Stimulated activated CD8-positive, alpha-beta memory T cell treated with anti-CD3 and anti-CD28 coated beads, Interleukin-15, amount 100 ng/mL, for 24 hours (primary cell): ENCODE data around the gene C7orf57.
A peak's percentile ranks its signal among the peaks of the same experiment; 100 is the strongest.
"Not testable (repeated sequence)": the region's sequence is repeated elsewhere in the genome, so short reads cannot be mapped to it uniquely, and the experiment has no call there.

Experiments used
- DNase-seq: peaks from one replicate; pipeline ENCODE4 v3.0.0-alpha.2; 2020; ENCODE audit warnings: low read depth

The C7orf57 gene

GRCh38 chr7:48035301-48035966, at the start of gene C7orf57:
TSS of gene C7orf57 (plus strand) at chr7:48035543. CDS start at chr7:48036309, 766 bp downstream.
- peak; percentile 61 for DNase-seq

- DNase-seq = no peak
Measured at GRCh38 chr7:47988496-47989386, 46.6 kb upstream of the C7orf57 start.

- DNase-seq = not testable (repeated sequence)
Measured at GRCh38 chr7:47989607-47990400, 45.5 kb upstream of the C7orf57 start.

- DNase-seq = no peak
Measured at GRCh38 chr7:47990592-47990991, 44.8 kb upstream of the C7orf57 start.

- no peak for DNase-seq
Measured at GRCh38 chr7:47991270-47991669, 44.1 kb upstream of the C7orf57 start.

DNA sequence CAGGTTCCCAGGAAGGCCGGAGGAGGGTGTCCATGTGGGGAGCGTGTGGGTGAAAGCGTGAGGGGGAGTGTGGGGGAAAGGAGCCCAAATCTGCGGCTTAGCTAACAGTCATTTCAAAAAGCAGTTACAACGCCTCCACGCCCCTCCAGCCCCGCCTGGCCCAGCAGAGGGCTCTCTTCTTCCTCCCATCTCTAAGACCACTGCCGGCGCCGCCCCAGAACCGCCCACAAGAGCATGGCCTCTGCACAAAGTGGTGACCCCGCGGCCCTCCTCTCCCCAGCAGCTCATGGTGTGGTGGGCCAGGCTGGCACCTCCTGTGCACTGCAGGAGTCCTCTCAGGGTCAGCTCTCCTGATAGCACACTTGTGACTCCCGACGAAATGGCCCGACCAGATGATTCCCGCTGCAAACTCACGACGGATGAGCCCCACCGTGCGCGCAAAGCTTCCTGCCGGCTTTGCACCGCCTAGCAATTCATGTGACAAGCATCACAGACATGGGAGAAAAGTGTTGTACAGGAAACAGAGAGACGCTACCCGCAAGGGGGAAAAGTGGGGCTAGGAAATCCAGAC, 43.5 kb upstream of the C7orf57 start:
- DNase-seq = peak; percentile 57

- DNase-seq = no peak
Measured at GRCh38 chr7:47992446-47992845, 42.9 kb upstream of the C7orf57 start.

DNA sequence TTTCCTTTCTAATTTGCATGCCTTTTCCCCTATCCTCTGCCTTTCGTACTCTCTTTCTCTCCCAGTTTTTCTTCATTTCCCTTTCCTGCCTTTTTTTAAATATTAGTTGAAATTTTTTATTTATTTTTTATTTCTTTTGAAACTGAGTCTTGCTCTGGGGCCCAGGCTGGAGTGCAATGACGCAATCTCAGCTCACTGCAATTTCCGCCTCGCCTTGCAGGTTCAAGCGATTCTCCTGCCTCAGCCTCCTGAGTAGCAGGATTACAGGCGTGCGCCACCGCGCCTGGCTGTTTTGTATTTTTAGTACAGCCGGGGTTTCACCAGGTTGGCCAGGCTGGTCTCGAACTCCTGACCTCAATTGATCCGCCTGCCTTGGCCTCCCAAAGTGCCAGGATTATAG, 35.9 kb upstream of the C7orf57 start:
- DNase-seq = no peak

GRCh38 chr7:48000164-48000563, 35.2 kb upstream of the C7orf57 start:
- DNase-seq = not testable (repeated sequence)

DNA sequence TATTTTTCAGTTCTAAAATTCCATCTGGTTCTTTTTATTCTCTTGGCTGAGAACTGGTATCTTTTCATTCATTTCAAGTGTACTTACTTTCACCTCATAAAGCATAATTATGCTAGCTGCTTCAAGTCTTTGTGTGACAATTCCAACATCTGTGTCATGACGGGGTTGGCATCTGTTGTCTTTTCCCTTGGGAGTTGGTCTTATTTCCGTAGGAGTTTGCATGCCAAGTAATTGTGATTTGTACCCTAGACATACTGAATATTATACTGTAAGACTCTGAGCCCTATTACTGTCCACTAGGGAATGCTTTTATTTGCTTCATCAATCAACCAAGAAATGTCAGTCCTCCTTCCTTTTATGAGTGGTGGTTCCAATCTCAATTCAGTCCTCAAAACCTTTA, 31.3 kb upstream of the C7orf57 start:
- no peak for DNase-seq

DNA sequence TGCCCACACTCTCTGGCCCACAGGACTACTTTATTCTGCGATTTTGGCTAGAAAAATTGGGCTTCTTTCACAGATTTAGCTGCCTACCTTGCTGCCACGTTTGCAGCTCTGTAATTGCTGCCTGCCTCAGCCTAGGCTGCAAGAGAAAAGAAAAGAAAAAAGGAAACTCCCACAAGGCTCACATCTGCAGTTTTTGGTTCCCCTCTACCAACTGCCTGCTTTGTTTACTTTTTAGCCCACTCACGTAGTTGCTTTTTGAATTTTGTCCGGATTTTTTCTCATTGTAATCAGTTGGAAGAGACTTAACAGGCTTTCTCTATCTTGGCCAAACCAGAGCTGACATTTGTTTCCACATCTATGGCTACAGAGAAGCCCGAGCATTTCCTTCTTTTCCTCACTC, 30.7 kb upstream of the C7orf57 start:
- no peak for DNase-seq

- DNase-seq = no peak
Measured at GRCh38 chr7:48006866-48007265, 28.5 kb upstream of the C7orf57 start.

GRCh38 chr7:48009257-48009656, 26.1 kb upstream of the C7orf57 start:
- DNase-seq = no peak

GRCh38 chr7:48009954-48010353, 25.4 kb upstream of the C7orf57 start:
- no peak for DNase-seq

- no peak for DNase-seq
Measured at GRCh38 chr7:48011323-48011722, 24.0 kb upstream of the C7orf57 start.

- no peak for DNase-seq
Measured at GRCh38 chr7:48011951-48012350, 23.4 kb upstream of the C7orf57 start.

- no peak for DNase-seq
Measured at GRCh38 chr7:48016641-48017040, 18.7 kb upstream of the C7orf57 start.

DNA sequence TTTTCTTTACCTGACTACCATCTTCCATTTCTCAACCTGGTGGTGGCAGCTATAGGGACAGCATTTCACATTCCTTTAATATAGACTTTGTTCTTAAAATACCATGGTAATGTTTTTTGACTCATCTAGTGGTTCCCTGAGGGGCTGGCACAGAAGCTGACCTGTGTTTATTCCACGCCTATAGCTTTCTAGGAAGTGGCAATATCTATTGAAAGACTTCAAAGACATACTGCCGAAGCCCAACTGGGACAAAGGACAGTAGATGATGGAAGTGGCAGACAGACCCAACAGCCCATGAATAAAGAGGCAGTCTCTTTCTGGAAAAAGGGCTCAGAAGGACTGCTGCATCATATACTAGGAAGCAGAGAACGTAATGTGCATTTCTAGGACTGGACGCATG, 17.7 kb upstream of the C7orf57 start:
- no peak for DNase-seq

GRCh38 chr7:48025624-48026023, 9.7 kb upstream of the C7orf57 start:
- DNase-seq = no peak

- DNase-seq = no peak
Measured at GRCh38 chr7:48028938-48029337, 6.4 kb upstream of the C7orf57 start, which contains the start of gene SUN3. TSS of gene SUN3 (minus strand) at chr7:48029107. CDS start at chr7:48028938, 169 bp downstream.

- no peak for DNase-seq
Measured at GRCh38 chr7:48031111-48031510, 4.2 kb upstream of the C7orf57 start.

GRCh38 chr7:48033922-48034321, 1.4 kb upstream of the C7orf57 start:
- DNase-seq = no peak
